GDM1 (cell line): ENCODE data around the gene CA11.
"Not testable (repeated sequence)": the region's sequence is repeated elsewhere in the genome, so short reads cannot be mapped to it uniquely, and the experiment has no call there.

Experiments used
- DNase-seq: peaks from one replicate; lab custom pipeline; 2025; lab: John Stamatoyannopoulos, UW

Gene CA11

DNA sequence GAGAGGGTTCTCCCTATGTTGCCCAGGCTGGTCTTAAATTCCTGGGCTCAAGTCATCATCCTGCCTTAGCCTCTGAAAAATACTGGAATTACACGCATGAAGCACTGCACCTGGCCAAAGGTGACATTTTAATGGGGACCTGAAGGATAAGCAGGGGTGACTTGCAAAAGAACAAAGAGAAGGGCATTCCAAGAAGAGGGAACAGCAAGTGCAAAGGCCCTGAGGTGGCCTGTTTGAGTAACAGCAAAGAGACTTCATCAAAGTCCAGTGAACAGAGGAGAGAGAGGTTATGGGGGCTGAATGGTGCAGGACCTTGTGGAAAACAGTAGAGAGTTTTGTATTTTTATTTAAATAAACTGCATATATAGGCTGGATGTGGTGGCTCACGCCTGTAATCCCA lies 4.1 kb downstream of the CA11 start:
- DNase-seq: no peak

DNA sequence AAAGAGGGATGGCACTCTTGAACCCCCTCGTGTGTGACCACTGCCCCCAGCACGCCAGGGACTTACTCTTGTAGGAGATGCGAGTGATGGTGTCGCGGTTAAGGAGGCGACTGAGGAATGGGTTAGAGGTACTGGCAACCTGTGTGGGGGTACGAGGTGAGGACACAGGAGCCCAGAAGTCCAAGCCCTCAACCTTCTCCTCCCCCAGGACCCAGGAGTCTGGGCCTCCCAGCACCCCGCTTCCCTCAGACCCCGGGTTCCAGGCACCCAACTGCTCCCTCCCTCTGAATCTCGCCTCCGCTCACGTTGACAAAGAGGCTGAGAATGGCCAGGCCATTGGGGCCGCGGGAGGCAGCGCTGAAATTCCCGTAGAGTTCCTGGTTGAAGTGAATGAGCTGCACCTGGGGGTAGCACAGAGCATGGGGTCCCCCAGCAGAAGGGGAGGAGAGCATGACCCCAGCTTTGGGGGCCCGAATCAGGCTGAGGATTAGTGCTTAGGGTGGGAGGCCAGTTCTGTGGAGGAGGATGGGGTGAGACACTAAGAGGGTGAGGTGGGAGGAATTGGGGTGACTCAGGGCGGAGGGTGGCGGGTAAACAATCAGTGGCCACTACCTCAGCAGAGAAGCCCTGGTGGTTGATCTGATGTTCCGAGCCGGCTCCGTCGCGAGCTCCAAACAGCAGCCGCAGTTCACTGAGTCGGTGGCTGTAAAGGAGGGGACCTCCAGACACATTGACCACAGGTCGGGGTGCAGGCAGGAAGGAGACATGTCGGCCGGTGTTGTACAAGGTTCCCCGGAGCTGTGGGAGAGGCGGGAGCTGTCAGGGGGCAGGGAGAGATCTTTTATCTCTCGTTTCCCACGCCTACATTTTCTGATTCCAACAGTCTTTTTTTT lies 6.3 kb downstream of the CA11 start:
- no peak for DNase-seq

DNA sequence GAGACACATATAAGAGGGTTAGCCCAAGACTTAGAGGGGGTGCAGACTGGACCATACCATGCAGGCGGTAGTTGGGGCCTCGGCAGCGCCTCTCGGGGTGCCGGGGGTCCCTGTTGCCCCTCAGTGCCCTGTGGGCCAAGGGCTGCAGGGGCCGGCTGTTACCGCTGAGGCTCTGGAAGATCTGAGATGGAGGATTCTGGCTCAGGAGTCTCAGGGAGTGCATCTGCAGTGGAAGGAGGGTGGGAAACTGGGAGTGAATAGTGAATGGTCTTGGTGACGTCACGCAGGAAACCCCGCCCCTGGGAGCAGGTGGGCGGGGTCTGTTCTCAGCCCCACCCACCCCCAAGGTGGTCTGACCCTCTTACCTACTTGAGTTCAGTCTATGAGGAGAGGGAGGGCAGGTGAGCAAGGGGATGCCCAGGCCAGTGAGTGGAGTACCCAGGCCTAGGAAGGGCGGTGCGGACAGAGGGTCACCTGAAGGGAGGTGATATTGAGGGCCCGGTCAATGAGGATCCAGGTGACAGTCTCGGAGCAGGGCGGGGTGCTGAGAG lies 7.1 kb downstream of the CA11 start:
- no peak for DNase-seq

DNA sequence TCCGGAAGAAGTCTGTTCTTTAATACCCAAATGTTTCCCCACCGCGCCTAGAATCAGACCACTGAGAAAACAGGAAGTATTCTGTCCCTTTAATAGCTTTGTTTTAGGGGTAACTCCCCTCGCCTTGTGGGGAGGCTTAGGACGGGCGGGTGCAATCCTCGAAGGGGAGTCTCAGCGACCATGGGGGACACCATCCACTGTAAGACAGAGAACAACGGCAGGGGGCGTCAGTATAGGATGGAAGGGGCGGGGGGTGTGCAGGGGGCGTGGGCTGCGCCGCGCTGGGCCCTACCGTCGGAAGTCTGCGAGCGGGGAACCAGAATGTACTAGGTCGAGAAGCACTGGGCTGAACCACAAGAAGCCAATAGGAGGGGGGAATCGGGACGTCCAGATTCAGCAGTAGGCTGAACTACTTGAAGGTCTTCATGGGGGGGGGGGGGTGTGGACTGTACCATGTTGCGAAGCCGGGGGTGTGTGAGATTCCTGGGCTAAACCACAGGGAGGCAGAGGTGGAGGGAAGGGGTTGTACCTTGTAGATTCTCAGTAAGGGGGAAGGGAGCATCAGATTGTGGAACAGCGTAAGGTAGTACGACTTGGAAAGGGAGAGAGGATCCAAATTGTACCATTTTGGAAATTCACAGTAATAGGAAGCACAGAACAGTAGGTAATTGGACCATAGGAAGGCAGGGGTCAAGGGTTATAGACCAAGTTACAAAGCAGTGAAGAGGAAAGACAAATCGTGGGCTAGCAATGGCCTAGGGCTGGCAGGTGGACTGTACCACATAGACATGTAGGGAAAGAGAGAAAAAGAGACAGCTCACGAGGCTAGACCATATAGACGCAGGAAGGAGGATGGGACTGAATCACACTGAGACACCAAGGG lies 7.8 kb downstream of the CA11 start:
- peak; percentile 86 for DNase-seq

DNA sequence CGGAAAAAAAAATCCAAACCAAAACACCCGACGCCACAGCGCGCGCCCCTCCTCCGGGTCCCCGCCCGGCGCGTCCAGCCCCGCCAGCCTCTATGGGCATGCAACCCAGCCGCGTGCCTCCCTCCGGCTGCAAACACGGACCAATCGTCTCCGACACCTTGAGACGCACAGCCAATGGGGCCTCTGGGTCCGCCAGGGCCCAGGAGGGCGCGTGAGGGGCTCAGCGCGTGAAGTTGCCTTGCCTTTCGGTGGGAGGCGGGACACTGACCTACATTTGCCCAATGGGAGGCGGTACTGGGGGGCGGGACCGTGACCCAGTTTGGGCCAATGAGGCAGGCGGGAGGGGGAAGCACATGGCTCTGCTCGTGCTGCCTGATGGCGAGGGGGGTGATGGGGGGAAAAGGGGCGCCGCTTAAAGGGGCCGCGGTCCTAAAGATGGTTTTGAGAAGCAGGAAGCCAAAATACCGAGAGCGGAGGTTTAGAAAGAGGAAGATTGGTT lies 8.5 kb downstream of the CA11 start:
- peak; percentile 100 for DNase-seq

DNA sequence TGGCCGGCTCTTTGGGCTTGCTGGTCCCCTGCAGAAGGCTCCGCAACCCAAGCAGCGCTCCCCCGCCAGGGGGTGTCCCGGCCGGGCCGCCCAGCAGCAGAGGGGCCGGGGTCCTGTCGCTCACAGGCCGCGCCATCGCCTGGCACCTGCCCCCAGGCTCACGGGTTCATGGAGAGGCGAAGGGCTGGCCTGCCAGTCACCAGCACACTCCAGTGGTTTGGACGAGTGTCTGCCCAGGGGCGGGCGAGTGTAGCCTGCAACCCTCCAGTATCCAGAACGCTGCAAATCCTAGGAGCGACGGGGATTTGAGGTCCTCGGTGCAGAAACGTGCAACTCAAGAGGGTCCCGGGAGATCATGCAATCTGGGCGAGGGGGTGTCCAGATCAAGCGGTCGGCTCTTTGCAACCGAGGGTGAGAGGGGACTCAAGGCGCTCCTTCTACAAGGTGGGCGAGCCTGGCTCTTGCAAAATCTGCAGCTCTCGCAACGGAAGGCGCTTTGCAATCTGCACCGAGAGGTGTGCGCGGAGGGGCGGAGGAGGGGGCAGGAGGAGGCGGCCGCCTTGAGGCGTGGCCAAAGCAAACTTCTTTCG lies 9.0 kb downstream of the CA11 start, which contains the start of gene DBP:
Gene DBP (minus strand): TSS at position 521 of the 590 bp plus-strand sequence. CDS start 385 bp downstream, at position 136.
- peak; percentile 52 for DNase-seq

DNA sequence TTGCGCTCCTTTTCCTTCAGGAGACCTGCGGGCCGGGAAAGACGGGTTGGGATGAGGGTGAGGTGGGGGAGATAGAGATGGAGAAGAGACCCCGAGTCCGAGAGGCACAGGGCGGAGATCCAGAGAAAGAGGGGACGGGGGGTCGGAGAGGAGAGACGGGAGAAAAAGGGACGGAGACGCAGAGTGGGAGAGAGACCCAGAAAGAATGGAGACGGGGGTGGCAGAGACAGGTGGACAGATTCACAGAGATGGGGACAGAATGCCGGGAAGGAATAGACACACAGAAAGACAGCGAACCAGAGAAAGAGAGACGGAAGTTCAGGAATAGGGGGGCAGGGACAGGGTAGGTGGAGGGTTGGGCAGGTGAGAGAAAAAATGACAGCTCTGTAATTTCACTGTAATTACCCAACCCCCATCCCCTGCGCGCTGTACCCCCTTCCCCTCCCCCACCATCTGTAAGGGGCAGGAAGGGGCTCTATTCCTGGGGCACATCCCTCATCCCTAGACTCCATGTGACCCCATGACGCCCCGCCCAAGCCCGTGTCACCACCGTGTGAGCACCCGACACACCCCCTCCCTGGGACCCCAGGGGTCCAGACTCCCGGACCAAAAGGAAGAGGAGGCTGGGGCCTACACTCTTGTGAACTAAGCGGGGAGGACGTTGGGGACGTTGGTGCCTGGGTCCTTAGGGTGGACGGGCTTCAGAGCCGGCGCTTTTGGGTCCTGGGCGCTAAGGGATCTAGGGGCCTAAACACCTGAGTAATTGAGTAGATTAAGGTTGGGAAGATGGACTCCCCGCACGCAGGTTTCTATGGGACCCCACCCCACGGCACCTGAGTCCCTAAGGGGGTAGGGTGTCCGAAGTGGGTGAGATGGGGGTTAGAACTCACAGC lies 9.8 kb downstream of the CA11 start:
- no peak for DNase-seq

DNA sequence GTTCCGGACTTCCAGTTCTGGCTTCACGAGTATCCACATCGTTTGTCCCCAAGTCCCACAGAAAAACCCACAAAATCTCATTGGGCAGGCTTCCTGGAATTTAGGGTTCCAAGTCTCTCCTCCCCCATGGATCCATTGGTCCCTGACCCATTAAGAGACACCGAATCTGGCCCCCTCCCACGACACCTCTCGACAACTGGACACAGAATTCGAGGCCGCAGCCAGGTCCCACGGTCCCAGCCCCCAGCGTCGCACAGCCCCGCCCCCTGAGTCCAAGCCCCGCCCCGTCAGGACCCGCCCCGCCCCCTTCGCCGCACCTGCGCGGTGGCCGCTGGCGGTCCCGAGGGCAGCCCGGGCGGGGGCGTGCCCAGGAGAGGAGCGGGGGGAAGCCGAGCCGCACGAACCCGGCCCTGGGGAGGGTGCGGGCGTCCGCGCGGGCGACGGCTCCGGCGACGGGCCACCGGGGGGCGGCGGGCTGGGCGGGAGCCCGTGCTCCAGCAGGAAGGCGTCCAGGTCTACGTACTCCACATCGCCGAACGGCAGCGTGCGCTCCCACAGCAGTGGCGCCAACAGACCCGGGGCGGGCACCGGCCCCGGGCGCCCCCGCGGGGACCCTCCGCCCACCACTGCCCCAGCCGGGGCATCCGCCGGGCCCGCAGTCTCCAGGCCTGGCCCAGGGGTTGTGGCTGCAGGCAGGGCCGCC lies 10.6 kb downstream of the CA11 start:
- DNase-seq: peak; percentile 59

DNA sequence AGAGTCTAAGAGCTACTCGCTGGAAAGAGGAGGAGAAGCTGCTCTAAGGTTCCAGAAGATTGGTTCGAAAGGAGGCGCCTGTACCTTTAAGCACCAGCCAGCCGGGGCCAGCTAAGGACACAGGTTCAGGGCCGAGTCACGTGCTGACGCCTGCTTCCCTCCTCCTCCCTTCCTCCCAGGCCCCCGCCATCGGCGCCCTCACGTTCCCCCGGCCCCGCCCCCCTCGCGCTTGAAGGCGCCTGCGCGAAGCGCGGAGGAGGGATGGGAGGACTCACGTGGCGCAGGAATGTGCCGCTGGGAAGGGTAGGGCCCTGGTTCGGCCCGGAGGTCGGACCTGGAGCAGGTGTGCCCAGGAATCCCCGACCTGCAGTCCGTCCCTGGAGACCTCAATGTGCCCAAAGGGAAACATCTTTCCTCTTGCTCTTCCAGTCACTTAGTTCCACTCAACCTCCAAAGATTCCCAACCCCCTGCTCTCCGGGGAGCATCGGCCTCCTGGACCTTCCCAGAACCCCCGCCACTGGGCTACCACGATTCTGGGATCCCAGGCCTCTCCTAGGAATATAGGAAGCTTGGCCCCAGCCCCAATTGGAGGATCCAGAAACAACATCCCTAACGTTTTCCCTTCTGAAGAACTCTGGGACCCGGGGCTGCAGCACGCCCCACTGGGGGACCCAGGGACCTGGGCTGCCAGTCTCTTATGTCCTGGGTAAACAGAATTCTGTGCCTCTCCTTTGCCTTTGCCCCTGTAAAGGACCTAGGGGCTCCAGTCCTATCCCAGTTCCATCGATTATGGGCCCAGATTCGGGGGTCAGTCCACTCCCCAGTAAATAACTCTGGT lies 11.3 kb downstream of the CA11 start:
- DNase-seq: peak; percentile 95

DNA sequence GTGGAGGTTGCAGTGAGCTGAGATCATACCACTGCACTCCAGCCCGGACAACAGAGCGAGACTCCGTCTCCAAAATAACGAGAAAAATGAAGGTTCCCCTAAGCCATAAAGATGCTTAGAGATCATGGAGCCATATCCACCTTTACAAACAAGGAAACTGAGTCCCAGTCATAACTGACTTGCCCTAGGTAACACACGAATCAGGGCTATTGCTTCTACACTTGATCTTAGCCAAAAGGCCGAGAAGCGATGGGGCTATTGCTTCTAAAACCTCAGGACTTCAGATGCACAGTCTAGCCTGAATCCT lies 12.0 kb downstream of the CA11 start:
- no peak for DNase-seq

DNA sequence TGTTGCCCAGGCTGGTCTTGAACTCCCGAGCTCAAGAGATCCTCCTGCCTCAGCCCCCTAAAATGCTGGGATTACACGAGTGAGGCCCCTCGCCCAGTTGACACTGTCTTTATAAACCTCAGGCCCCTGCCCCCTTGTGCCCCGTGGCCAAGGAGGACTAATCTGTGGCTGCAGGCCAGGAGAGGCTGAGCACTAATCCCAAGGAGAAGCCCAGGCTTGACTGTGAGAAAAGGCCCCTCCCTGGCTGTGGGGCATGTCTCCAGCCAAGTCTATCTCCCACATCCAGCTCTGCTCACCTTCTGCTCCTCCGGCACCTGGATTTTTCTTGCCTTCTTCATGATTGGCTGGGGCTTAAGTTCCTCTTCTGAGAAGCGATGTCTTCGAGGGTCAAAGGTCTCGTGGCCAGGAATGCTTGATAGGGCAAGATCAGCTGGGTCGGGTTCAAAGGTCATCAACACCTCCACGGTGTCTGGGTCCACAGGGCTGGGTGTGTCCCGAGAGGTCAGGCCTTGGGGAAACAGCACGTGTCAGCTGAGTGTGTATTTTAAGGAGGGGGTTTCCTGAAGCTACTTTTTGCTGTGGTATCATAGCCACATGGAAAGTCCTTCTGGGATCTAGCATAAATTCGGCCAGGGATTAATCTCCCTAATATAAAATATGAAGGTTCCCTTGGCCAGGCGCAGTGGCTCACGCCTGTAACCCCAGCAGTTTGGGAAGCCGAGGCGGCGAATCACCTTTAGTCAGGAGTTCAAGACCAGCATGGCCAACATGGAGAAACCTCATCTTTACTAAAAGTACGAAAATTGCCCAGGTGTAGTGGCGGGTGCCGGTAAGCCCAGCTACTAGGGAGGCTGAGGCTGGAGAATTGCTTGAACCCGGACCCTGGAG lies 12.6 kb downstream of the CA11 start:
- no peak for DNase-seq

DNA sequence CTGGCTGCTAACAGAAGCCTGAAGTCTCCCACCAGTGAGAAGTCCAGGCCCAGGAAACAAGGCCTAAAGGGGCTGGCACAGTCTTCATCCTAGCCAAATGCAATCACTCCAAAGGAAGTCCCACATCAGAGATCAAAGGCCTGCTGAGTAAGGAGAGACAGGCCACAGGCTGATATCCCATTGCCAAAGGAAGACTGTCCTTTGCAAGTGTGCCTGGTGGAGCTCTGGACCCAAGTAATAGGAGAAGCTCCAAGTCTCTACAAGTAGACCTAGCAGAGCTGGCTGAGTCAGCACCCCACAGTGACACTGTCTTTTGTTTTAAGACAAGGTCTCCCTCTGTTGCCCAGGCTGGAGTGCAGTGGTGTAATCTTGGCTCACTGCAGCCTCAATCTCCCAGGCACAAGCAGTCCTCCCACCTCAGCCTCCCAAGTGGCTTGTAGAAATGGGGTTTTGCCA lies 13.3 kb downstream of the CA11 start:
- DNase-seq: no peak

DNA sequence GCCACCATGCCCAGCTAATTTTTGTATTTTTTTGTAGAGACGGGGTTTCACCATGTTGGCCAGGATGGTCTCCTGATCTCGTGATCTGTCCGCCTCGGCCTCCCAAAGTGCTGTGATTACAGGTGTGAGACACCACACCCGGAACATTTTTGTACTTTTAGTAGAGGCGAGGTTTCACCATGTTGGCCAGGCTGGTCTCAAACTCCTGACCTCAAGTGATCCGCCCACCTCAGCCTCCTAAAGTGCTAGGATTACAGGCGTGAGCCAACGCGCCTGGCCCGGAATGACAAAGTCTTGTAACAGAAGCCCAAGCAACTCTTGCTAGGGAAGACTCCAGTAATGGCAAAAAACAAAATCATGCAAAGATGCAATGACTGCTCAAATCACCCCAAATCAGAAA lies 13.7 kb downstream of the CA11 start:
- not testable (repeated sequence) for DNase-seq

DNA sequence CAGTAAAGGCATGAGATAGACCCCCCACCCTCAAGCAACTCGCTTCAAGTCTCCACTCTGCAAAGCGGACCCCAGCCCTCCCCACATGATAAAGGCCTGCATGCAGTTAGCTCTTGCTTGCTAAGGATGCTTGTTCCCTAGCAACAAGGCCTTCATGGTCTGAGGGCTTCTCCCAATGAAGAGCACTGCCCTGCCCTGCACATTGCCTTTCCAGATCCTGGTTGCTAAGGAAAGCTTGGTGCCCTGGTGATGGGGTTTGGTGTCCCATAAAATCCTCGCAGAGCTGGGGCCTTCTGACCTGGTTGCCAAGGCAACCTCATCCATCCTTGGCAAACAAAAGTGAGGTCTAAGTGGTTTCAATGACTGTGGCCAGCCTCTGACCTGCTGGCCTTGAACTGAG lies 14.8 kb downstream of the CA11 start:
- DNase-seq: no peak

DNA sequence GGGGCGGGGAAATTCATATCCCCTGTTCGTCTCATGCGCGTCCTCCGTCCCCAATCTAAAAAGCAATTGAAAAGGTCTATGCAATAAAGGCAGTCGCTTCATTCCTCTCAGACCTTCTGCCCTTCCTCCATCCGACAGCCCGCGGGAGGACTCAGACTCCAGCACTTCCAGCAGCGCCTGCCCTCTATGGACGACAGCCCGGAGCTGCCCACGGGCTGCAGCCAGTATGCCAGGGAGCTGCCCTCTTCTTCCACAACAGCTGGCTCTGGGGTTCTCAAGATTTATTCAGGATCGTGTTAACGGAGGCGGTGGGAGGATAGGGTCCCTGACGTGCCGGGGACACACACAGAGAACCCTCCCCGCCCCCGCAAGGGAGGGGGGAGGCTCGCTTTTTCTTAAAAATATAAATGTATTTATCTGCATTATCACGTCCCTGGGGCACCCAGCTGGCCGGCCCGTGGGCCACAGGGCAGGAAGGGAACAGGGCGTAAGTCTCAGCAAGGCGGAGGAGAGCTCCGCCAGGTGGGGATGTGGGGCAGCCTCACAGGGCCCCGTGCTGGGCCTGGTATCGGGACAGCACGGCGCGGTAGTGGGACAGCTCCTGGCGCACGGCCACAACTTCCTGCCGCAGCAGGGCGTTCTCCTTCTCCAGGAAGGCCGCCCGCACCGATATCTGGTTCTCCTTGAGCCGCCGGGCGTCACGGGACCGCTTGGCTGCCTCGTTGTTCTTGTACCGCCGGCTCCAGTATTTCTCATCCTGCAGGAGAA lies 15.5 kb downstream of the CA11 start:
- no peak for DNase-seq

DNA sequence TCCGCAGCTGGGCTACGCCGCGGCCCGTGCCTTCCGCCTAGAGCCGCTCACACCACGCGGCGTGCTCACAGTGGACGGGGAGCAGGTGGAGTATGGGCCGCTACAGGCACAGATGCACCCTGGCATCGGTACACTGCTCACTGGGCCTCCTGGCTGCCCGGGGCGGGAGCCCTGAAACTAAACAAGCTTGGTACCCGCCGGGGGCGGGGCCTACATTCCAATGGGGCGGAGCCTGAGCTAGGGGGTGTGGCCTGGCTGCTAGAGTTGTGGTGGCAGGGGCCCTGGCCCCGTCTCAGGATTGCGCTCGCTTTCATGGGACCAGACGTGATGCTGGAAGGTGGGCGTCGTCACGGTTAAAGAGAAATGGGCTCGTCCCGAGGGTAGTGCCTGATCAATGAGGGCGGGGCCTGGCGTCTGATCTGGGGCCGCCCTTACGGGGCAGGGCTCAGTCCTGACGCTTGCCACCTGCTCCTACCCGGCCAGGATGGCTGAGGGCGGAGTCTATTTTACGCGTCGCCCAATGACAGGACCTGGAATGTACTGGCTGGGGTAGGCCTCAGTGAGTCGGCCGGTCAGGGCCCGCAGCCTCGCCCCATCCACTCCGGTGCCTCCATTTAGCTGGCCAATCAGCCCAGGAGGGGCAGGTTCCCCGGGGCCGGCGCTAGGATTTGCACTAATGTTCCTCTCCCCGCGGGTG lies 16.2 kb downstream of the CA11 start:
- no peak for DNase-seq

DNA sequence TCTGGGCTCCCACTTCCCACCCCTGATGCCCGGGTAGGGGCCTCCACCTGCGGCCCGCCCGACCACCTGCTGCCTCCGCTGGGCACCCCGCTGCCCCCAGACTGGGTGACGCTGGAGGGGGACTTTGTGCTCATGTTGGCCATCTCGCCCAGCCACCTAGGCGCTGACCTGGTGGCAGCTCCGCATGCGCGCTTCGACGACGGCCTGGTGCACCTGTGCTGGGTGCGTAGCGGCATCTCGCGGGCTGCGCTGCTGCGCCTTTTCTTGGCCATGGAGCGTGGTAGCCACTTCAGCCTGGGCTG lies 16.7 kb downstream of the CA11 start:
- no peak for DNase-seq
